NCI-H1048 (cell line): ENCODE measurements around the gene SLC10A6.

Source experiments
- DNase-seq: peaks from one replicate; lab custom pipeline; 2025; lab: John Stamatoyannopoulos, UW

The SLC10A6 gene

GRCh38 chr4:86775061-86775460 lies 74.1 kb downstream of the SLC10A6 start:
- DNase-seq, result no peak
